ENCODE results near the gene GPD1L.
"Not testable (repeated sequence)": the region's sequence is repeated elsewhere in the genome, so short reads cannot be mapped to it uniquely, and the experiment has no call there.

Gene GPD1L

GRCh38 chr3:32186097-32186496 lies 79.7 kb downstream of the GPD1L start:
- DNase-seq: no peak

- DNase-seq: no peak
These were observed 80.5 kb downstream of the GPD1L start for GRCh38 chr3:32186876-32187275.

DNA sequence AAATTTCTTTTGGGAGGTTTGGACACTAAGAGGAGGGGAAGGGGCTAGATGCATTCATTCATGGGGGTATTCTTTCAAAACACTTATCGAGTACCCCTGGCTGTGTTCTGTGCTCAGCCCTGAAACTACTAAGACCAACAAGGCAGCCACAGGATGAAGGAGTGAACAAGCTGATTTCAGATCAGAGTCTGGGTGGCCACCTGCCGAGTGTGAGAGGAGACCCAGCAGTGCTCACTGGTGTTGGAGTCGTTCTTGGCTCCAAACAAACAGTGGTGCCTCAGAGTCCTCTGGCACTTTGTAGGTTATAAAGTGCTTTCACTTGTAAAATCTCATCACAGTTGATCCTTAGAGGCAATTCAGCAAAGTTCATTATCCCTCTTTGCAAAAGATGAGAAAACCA lies 83.3 kb downstream of the GPD1L start:
- no peak for DNase-seq

- not testable (repeated sequence) for DNase-seq
These were observed 84.1 kb downstream of the GPD1L start for GRCh38 chr3:32190556-32190955.

GRCh38 chr3:32193101-32193500 lies 86.7 kb downstream of the GPD1L start:
- no peak for DNase-seq

- DNase-seq: no peak
These were observed 88.2 kb downstream of the GPD1L start for GRCh38 chr3:32194653-32195052.

DNA sequence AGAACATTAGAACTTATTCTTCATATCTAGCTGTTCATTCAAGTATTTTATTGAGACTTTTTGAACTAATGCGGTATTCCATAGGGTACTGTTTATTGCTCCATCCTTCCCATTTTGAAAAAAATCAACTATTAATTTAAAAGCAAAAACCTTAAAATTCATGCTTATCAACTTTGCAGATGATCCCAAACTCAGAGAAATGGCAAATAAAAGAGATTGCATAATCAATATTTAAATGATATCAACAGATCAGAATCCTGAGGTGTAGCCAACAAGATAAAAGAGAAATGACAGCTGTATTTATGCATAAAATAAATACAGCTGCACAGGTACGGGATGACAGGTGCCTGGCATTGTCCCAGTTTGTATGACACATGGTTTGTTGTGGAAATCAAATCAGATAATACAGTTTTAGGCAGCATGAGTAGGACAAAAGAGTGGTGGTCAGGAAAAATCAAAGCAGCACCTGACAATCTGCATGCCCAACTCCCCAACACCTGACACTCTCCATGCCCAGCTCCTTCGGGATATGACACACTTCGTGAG lies 89.6 kb downstream of the GPD1L start:
- DNase-seq: no peak

GRCh38 chr3:32197991-32198390 lies 91.6 kb downstream of the GPD1L start:
- no peak for DNase-seq

- no peak for DNase-seq
These were observed 92.3 kb downstream of the GPD1L start for GRCh38 chr3:32198714-32199113.

GRCh38 chr3:32200490-32200889 lies 94.1 kb downstream of the GPD1L start:
- DNase-seq: no peak

DNA sequence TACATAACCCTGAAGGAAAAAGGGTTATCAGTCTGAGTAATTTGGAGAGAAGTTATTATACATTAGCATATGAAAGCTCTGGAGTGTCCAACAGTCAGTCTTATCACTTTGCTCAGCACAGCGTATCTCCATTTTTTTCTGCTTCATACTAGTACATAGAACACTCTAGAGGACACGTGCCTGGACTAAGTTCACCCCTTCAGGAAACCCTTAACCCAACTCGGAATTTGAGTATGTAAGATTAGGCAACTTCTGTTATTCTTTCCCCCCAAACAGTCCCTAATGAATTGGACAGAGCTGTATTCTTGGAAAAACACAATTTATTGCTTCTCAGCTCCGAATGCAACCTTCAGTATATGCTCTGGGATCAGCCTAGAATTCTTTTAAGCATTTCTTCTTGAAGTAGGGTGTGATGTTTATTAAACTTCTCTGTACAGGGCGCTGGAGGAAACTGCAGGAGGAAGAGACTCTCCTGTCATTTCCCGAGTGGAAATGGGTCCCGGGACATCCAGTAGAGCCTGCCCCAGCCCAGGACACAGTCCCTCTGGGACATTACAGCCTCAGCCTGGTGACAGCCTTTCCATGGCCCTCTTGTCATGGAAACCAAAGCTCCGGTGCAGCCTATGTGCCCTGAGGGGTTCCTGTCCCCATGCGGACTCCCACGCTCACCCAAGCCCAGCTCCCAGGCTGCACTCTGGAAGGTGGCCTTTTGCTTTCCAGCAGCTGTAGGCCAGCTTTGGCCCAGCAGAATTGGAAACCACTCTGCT lies 94.8 kb downstream of the GPD1L start:
- no peak for DNase-seq

DNA sequence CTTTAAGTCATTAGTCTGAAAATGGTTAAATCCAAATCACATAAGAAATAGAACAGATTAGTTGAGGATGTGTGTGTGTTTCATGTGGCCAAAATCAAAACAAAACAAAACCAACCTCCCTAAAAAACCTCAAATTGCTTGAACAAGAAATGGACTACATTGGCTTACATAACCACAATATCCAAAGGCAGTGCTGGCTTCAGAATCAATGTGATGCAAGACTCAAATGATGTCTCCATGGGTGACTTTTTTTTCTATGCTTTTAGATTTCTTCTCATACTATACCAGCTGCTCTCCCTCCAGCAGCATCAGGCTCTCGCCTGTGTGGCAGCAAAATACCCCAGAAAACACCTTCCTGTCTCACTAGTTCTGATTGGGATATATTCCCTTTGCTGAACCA lies 96.1 kb downstream of the GPD1L start:
- no peak for DNase-seq

- DNase-seq: no peak
These were observed 97.4 kb downstream of the GPD1L start for GRCh38 chr3:32203854-32204253.

- DNase-seq: no peak
These were observed 102.0 kb downstream of the GPD1L start for GRCh38 chr3:32208447-32208846.

GRCh38 chr3:32215185-32215584 lies 108.8 kb downstream of the GPD1L start:
- DNase-seq: no peak

DNA sequence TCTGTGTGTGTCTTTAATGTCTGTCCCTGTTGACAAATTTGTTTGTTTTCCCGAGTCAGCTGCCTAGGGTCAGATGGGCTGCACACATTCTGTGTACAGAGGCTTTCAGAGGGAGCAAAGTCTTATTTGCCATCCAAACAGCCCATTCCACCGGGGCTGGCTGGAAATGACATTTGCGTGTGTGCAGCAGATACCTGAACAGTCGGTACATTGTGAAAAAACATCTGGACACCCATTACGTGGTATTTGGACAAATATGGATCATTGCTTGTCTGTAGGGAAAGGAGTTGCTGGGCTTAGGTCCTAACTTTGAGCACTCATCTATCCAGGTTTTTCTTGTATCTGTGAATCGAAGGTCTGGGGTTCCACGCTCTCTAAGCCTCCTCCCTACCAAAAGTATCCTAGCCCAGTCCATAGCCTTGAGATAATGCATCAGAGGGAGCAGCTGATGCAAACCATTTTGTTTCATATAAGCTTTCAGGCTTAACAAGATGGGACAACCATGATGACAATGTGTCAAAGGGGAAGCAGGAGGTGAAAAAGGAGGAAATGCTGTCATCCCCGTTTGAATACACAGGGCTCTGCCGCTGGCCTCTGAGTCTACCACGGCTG lies 109.9 kb downstream of the GPD1L start:
- no peak for DNase-seq

GRCh38 chr3:32217339-32217738 lies 110.9 kb downstream of the GPD1L start:
- no peak for DNase-seq

Measured in effector CD4-positive, alpha-beta T cell (primary cell).